ENCODE results near the gene SLIT3.

The SLIT3 gene

GRCh38 chr5:169300468-169301385 is at the start of gene SLIT3:
TSS of gene SLIT3 (minus strand) at chr5:169301139. CDS start at chr5:169300709, 430 bp downstream.
- no peak for TF ChIP-seq GATA3 (IDR thresholded peaks at IDR 0.05; ENCODE audit: low read depth, low read length)
- no peak for TF ChIP-seq GATA2 (IDR thresholded peaks at IDR 0.05; ENCODE audit: low read depth, low read length)

- TF ChIP-seq GATA3 (IDR thresholded peaks at IDR 0.05; ENCODE audit: low read depth, low read length) (no peak), GATA2 (IDR thresholded peaks at IDR 0.05; ENCODE audit: low read depth, low read length) (no peak)
Measured at GRCh38 chr5:169350016-169350415, 49.1 kb upstream of the SLIT3 start.

- TF ChIP-seq GATA3 (IDR thresholded peaks at IDR 0.05; ENCODE audit: low read depth, low read length) (no peak), GATA2 (IDR thresholded peaks at IDR 0.05; ENCODE audit: low read depth, low read length) (no peak)
Measured at GRCh38 chr5:169347786-169348185, 46.8 kb upstream of the SLIT3 start.

- no peak for TF ChIP-seq GATA3 (IDR thresholded peaks at IDR 0.05; ENCODE audit: low read depth, low read length)
- TF ChIP-seq GATA2 (IDR thresholded peaks at IDR 0.05; ENCODE audit: low read depth, low read length) = no peak
Measured at GRCh38 chr5:169344629-169345028, 43.7 kb upstream of the SLIT3 start.

- TF ChIP-seq GATA3 (IDR thresholded peaks at IDR 0.05; ENCODE audit: low read depth, low read length) = no peak
Measured at GRCh38 chr5:169343766-169344165, 42.8 kb upstream of the SLIT3 start.

GRCh38 chr5:169341556-169341955 is 40.6 kb upstream of the SLIT3 start:
- TF ChIP-seq GATA3 (IDR thresholded peaks at IDR 0.05; ENCODE audit: low read depth, low read length) (no peak), GATA2 (IDR thresholded peaks at IDR 0.05; ENCODE audit: low read depth, low read length) (no peak)

GRCh38 chr5:169339869-169340268 is 38.9 kb upstream of the SLIT3 start:
- TF ChIP-seq GATA3 (IDR thresholded peaks at IDR 0.05; ENCODE audit: low read depth, low read length) (no peak), GATA2 (IDR thresholded peaks at IDR 0.05; ENCODE audit: low read depth, low read length) (no peak)

GRCh38 chr5:169336242-169336641 is 35.3 kb upstream of the SLIT3 start:
- TF ChIP-seq GATA3 (IDR thresholded peaks at IDR 0.05; ENCODE audit: low read depth, low read length) (no peak), GATA2 (IDR thresholded peaks at IDR 0.05; ENCODE audit: low read depth, low read length) (no peak)

GRCh38 chr5:169335806-169336205 is 34.9 kb upstream of the SLIT3 start:
- TF ChIP-seq GATA2 (IDR thresholded peaks at IDR 0.05; ENCODE audit: low read depth, low read length) (0 out of 2 replicates have a peak, but pooled peaks have one; percentile 18), GATA3 (IDR thresholded peaks at IDR 0.05; ENCODE audit: low read depth, low read length) (no peak)

GRCh38 chr5:169333518-169333917 is 32.6 kb upstream of the SLIT3 start:
- TF ChIP-seq GATA2 (IDR thresholded peaks at IDR 0.05; ENCODE audit: low read depth, low read length) (no peak), GATA3 (IDR thresholded peaks at IDR 0.05; ENCODE audit: low read depth, low read length) (no peak)

- TF ChIP-seq GATA2 (IDR thresholded peaks at IDR 0.05; ENCODE audit: low read depth, low read length) (no peak), GATA3 (IDR thresholded peaks at IDR 0.05; ENCODE audit: low read depth, low read length) (no peak)
Measured at GRCh38 chr5:169331292-169331852, 30.4 kb upstream of the SLIT3 start.

- TF ChIP-seq GATA3 (IDR thresholded peaks at IDR 0.05; ENCODE audit: low read depth, low read length) (no peak), GATA2 (IDR thresholded peaks at IDR 0.05; ENCODE audit: low read depth, low read length) (no peak)
Measured at GRCh38 chr5:169328401-169328800, 27.5 kb upstream of the SLIT3 start.

GRCh38 chr5:169325273-169325672 is 24.3 kb upstream of the SLIT3 start:
- TF ChIP-seq GATA3 (IDR thresholded peaks at IDR 0.05; ENCODE audit: low read depth, low read length) (no peak), GATA2 (IDR thresholded peaks at IDR 0.05; ENCODE audit: low read depth, low read length) (no peak)

- TF ChIP-seq GATA3 (IDR thresholded peaks at IDR 0.05; ENCODE audit: low read depth, low read length) = no peak
- no peak for TF ChIP-seq GATA2 (IDR thresholded peaks at IDR 0.05; ENCODE audit: low read depth, low read length)
Measured at GRCh38 chr5:169318556-169318955, 17.6 kb upstream of the SLIT3 start.

- TF ChIP-seq GATA3 (IDR thresholded peaks at IDR 0.05; ENCODE audit: low read depth, low read length) (no peak), GATA2 (IDR thresholded peaks at IDR 0.05; ENCODE audit: low read depth, low read length) (no peak)
Measured at GRCh38 chr5:169307646-169308045, 6.7 kb upstream of the SLIT3 start.

All from SH-SY5Y (cell line).